KMS-11 (cell line): Measurements from ENCODE around the gene INPP5A.

Experiments used
- H2AFZ ChIP-seq: fragments of 200-600 bp; sonication (generic); 2 replicates; pipeline ENCODE4 v1.6.1; 2016; ENCODE audit warnings: antibody characterized with exemption, mixed run types, low read depth
- H3K27ac ChIP-seq: fragments of 200-600 bp; sonication (generic); 2 replicates; pipeline ENCODE4 v1.6.1; 2016; ENCODE audit warnings: mild to moderate bottlenecking, mixed run types
- H3K27me3 ChIP-seq: fragments of 200-600 bp; sonication (generic); 2 replicates; pipeline ENCODE4 v1.6.1; 2017; ENCODE audit warnings: mild to moderate bottlenecking, low read depth, mixed run types, moderate library complexity; ENCODE audit not compliant: insufficient read depth
- H3K36me3 ChIP-seq: fragments of 200-600 bp; sonication (generic); 2 replicates; pipeline ENCODE4 v1.6.1; 2017; ENCODE audit warnings: mild to moderate bottlenecking, mixed run types; ENCODE audit not compliant: insufficient read depth
- H3K4me1 ChIP-seq: fragments of 200-600 bp; sonication (generic); 2 replicates; pipeline ENCODE4 v1.6.1; 2016; ENCODE audit warnings: mild to moderate bottlenecking, low read depth, mixed run types; ENCODE audit not compliant: poor library complexity, severe bottlenecking
- H3K4me2 ChIP-seq: fragments of 200-600 bp; sonication (generic); 2 replicates; pipeline ENCODE4 v1.7.0; 2016; ENCODE audit warnings: mild to moderate bottlenecking, mixed run types
- H3K4me3 ChIP-seq: fragments of 200-600 bp; sonication (generic); IDR thresholded peaks from 2 replicates; pipeline ENCODE4 v1.6.1; 2017; ENCODE audit warnings: low read depth, low read length, mixed read lengths; ENCODE audit not compliant: insufficient read depth
- H3K79me2 ChIP-seq: fragments of 200-600 bp; sonication (generic); 2 replicates; pipeline ENCODE4 v1.6.1; 2016; ENCODE audit warnings: low read depth, mixed run types; ENCODE audit not compliant: insufficient read depth
- H3K9ac ChIP-seq: fragments of 200-600 bp; sonication (generic); 2 replicates; pipeline ENCODE4 v1.6.1; 2016; ENCODE audit warnings: mild to moderate bottlenecking, mixed run types
- H4K20me1 ChIP-seq: fragments of 200-600 bp; sonication (generic); 2 replicates; pipeline ENCODE4 v1.6.1; 2016; ENCODE audit warnings: mild to moderate bottlenecking, mixed run types; ENCODE audit not compliant: insufficient read depth
- CTCF ChIP-seq: fragments of 200-600 bp; sonication (generic); conservative IDR thresholded peaks from 2 replicates; pipeline ENCODE4 v1.6.1; 2017; ENCODE audit warnings: low read depth, mild to moderate bottlenecking, antibody characterized with exemption, low read length, moderate library complexity, mixed read lengths

INPP5A gene

GRCh38 chr10:132690401-132690800, 152.8 kb downstream of the INPP5A start:
- no peak for TF ChIP-seq CTCF
- Histone ChIP-seq H3K4me2 (no peak overlapping the region), H3K36me3 (no peaks in the 10 kb centered on the region), H3K27ac (no peak overlapping the region), H3K4me3 (no peak overlapping the region), H3K4me1 (no peaks in the 10 kb centered on the region), H3K27me3 (no peaks in the 10 kb centered on the region), H4K20me1 (no peaks in the 10 kb centered on the region), H2AFZ (no peak overlapping the region), H3K79me2 (no peaks in the 10 kb centered on the region), H3K9ac (no peak overlapping the region)

GRCh38 chr10:132690821-132691610, 153.4 kb downstream of the INPP5A start:
- TF ChIP-seq CTCF, result no peak
- no peak overlapping the region for H2AFZ ChIP-seq
- no peaks in the 10 kb centered on the region for H4K20me1 ChIP-seq
- no peaks in the 10 kb centered on the region for H3K4me1 ChIP-seq
- no peak overlapping the region for H3K9ac ChIP-seq
- no peak overlapping the region for H3K27ac ChIP-seq
- H3K27me3 ChIP-seq, result no peaks in the 10 kb centered on the region
- no peak overlapping the region for H3K4me2 ChIP-seq
- no peaks in the 10 kb centered on the region for H3K79me2 ChIP-seq
- H3K36me3 ChIP-seq, result no peaks in the 10 kb centered on the region
- H3K4me3 ChIP-seq, result no peak overlapping the region

- Histone ChIP-seq H4K20me1 (no peaks in the 10 kb centered on the region), H3K36me3 (no peaks in the 10 kb centered on the region), H3K4me1 (no peaks in the 10 kb centered on the region), H3K4me2 (no peak overlapping the region), H3K79me2 (no peaks in the 10 kb centered on the region), H2AFZ (no peak overlapping the region), H3K4me3 (no peak overlapping the region), H3K27me3 (no peaks in the 10 kb centered on the region), H3K9ac (no peak overlapping the region), H3K27ac (no peak overlapping the region)
- TF ChIP-seq CTCF, result no peak
Observed at GRCh38 chr10:132691711-132692153, 154.1 kb downstream of the INPP5A start.

- Histone ChIP-seq H3K4me3 (no peak overlapping the region), H3K27ac (no peak overlapping the region), H3K79me2 (no peaks in the 10 kb centered on the region), H3K27me3 (no peaks in the 10 kb centered on the region), H3K36me3 (no peaks in the 10 kb centered on the region), H2AFZ (no peak overlapping the region), H3K4me2 (no peak overlapping the region), H3K4me1 (no peaks in the 10 kb centered on the region), H3K9ac (no peak overlapping the region), H4K20me1 (no peaks in the 10 kb centered on the region)
- no peak for TF ChIP-seq CTCF
Observed at GRCh38 chr10:132692311-132692710, 154.7 kb downstream of the INPP5A start.
